ENCODE measurements around the gene RNU1-4.
"Not testable (repeated sequence)": the region's sequence is repeated elsewhere in the genome, so short reads cannot be mapped to it uniquely, and the experiment has no call there.

The RNU1-4 gene

DNA sequence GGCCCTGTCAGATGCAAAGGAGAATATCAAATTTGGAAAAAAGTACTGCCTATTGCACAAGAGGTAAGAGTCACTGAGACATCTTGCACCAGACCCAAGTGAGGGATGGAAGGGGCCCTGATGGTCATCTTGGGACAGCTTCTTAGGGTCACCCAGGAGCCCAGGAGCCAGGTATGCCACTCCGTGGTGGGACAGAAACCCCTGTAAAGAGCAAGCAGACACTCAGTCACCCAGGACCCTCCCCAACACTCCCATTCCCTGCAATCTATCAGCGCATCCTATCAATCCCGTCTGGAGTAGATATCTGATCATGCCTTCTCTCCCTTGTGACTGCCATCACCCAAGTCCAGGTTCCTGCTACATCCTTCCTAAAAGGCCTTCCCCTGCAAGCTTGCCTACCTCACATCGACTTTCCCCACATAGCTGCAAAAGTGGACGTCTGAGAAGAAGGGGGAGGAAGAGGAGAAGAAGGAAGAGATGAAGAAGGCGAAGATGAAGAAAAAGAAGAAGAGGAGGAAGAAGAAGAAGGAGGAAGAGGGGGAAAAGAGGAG lies 30.7 kb downstream of the RNU1-4 start:
- not testable (repeated sequence) for DNase-seq

GRCh38 chr1:16772275-16773204 lies 32.2 kb downstream of the RNU1-4 start:
- DNase-seq = not testable (repeated sequence)

DNA sequence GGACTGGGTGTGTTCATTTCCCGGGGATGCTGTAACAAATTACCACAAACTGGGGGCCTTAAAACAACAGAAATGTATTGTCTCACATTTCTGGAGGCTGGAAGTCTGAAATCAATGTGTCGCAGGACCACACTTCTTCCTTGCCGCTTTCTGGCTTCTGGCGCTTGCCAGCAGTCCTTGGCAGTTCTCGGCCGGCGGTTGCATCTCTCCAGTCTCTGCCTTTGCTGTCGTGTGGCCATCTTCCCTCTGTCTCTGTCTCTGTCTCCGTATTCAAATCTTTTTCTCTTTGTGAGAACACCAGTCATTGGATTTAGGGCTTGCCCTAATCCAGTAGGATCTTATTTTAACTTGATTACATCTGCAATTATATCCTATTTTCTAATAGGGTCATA lies 32.9 kb downstream of the RNU1-4 start:
- DNase-seq = not testable (repeated sequence)

GRCh38 chr1:16773723-16774122 lies 33.4 kb downstream of the RNU1-4 start:
- not testable (repeated sequence) for DNase-seq

- DNase-seq = not testable (repeated sequence)
These were observed 34.5 kb downstream of the RNU1-4 start for GRCh38 chr1:16774773-16775172.

GRCh38 chr1:16775290-16775689 lies 35.0 kb downstream of the RNU1-4 start:
- not testable (repeated sequence) for DNase-seq

DNA sequence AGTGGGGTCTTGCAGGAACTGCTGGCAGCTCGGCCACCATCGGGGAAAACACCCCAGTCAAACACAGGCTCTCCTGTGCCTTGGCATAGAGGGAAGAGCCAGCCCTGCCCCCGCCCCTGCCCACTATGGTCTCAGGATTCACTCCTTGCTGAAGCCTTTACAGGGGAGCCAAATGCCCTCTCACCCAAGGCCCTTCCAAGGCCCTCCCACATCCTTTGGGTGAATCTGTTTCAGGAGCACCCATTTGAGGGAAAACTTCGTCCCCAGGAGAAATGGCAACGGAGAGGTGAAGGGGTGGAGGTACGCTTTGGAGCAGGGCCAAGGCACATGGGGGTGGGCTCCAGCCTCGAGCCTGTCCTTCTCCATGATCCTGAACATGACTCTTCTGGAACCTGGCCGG lies 35.9 kb downstream of the RNU1-4 start:
- not testable (repeated sequence) for DNase-seq

GRCh38 chr1:16776835-16777234 lies 36.5 kb downstream of the RNU1-4 start:
- not testable (repeated sequence) for DNase-seq

DNA sequence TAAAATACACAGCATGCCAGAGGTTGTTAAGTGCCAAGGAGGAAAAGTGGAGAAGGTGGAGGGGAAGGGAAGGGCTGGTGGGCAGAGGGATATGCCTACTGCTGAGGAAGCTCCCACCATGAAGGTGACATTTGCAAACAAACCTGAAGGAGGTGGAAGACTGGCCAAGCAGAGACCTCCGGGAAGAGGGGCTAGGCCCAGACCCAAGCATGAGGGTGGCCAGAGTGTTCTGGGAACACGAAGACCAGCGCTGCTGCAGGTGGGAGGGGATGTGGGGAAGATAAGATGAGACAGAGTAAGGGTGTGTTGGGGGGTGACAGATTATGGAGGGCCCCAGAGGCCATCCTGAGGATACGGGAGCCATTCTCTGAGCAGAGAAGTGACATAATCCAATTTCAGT lies 37.5 kb downstream of the RNU1-4 start:
- DNase-seq = not testable (repeated sequence)

DNA sequence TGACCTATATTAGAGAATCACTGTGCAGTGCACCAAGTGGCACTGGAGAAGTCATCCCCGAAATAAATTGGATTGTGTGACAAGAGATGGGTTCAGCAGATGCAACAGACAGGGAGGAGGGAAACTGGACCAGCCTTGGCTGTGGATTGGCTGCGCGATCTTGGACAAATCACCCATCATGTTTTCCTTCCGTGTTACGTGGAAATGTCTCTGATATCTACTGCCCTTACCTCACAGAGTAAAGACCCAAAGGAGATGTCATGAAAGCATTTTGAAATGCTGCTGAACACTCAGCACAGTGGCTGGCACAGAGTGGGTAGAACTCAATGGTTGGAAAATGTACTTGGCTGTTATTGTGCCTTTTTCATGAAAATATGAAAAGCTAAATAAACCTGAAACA lies 39.2 kb downstream of the RNU1-4 start:
- DNase-seq = not testable (repeated sequence)

GRCh38 chr1:16781033-16781432 lies 40.7 kb downstream of the RNU1-4 start:
- DNase-seq = not testable (repeated sequence)

- not testable (repeated sequence) for DNase-seq
These were observed 41.3 kb downstream of the RNU1-4 start for GRCh38 chr1:16781625-16782024.

GRCh38 chr1:16784955-16785354 lies 44.6 kb downstream of the RNU1-4 start:
- DNase-seq = not testable (repeated sequence)

GRCh38 chr1:16786362-16786761 lies 46.0 kb downstream of the RNU1-4 start:
- DNase-seq = not testable (repeated sequence)

- not testable (repeated sequence) for DNase-seq
These were observed 46.9 kb downstream of the RNU1-4 start for GRCh38 chr1:16787175-16787574.

GRCh38 chr1:16787711-16788110 lies 47.4 kb downstream of the RNU1-4 start:
- DNase-seq = not testable (repeated sequence)

Data from CD4-positive, alpha-beta T cell treated with Interferon alpha-2 for 1 hour (primary cell).